GM10266 (cell line): ENCODE data around the gene ANK2.
A peak's percentile ranks its signal among the peaks of the same experiment; 100 is the strongest.

Experiments used
- DNase-seq: peaks from one replicate; pipeline ENCODE4 v3.0.0; 2012; ENCODE audit errors: extremely low spot score
- CTCF ChIP-seq: IDR thresholded peaks from 2 replicates; pipeline ENCODE4 v1.5.1; 2012; ENCODE audit warnings: mild to moderate bottlenecking, low read depth; ENCODE audit not compliant: control insufficient read depth, insufficient read depth; ENCODE audit errors: missing control alignments

The ANK2 gene

GRCh38 chr4:113355550-113356371 is 306.3 kb downstream of the ANK2 start:
- peak; percentile 74 for DNase-seq
- TF ChIP-seq CTCF: peak; percentile 52

GRCh38 chr4:113356453-113356852 is 307.0 kb downstream of the ANK2 start:
- TF ChIP-seq CTCF: no peak

GRCh38 chr4:113358784-113359183 is 309.3 kb downstream of the ANK2 start:
- no peak for DNase-seq
- TF ChIP-seq CTCF: no peak

More at GRCh38 chr4:113356453-113356852, 307.0 kb downstream of the ANK2 start:
- no peak for DNase-seq

GRCh38 chr4:113365377-113365776 is 315.9 kb downstream of the ANK2 start:
- TF ChIP-seq CTCF: no peak
- no peak for DNase-seq

- no peak for DNase-seq
- TF ChIP-seq CTCF: no peak
Observed at GRCh38 chr4:113368056-113368455, 318.6 kb downstream of the ANK2 start.

- no peak for TF ChIP-seq CTCF
- no peak for DNase-seq
Observed at GRCh38 chr4:113371111-113371510, 321.7 kb downstream of the ANK2 start.

- no peak for TF ChIP-seq CTCF
Observed at GRCh38 chr4:113375964-113376666, 326.7 kb downstream of the ANK2 start.

More at GRCh38 chr4:113375964-113376666, 326.7 kb downstream of the ANK2 start:
- DNase-seq: no peak
